ENCODE results near the gene IRF4.

The IRF4 gene

DNA sequence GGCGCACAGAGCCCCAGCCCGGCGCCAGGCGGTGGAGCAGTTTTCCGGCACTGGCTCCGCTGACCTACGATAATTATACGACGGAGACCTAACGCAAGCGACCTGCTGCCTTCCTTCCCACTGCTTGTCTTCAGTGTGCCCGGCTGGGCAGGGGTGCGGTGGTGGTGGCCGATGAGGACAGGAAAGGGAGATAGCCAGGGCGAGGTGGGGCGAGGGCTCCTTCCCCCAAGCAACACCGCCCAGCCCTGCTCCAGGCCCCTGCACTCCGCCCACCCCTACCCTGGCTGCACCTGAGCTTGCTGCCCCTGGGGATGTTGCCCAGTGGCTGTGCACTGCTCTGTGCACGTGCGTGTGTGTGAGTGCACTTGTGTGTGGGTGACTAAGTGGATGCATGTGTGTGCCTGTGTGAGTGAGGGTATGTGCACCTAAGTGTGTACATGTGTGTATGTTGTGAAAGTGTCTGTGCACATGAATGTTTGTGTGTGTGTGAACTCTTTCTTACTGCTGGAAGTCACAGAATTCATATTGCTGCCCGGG lies 42.6 kb upstream of the IRF4 start:
- Histone ChIP-seq H3K9ac (ENCODE audit: low read length) (no peak overlapping the region), H3K36me3 (ENCODE audit: control insufficient read depth, insufficient read depth, low read length) (peaks cover 23% of the 10 kb centered on the region), H3K27ac (ENCODE audit: low read depth, low read length) (no peak overlapping the region), H3K4me1 (ENCODE audit: control insufficient read depth, insufficient read depth, low read length) (peaks cover 3% of the 10 kb centered on the region), H3K4me3 (ENCODE audit: low read length) (no peak overlapping the region), H3K27me3 (ENCODE audit: control insufficient read depth, insufficient read depth, low read length) (no peaks in the 10 kb centered on the region)

DNA sequence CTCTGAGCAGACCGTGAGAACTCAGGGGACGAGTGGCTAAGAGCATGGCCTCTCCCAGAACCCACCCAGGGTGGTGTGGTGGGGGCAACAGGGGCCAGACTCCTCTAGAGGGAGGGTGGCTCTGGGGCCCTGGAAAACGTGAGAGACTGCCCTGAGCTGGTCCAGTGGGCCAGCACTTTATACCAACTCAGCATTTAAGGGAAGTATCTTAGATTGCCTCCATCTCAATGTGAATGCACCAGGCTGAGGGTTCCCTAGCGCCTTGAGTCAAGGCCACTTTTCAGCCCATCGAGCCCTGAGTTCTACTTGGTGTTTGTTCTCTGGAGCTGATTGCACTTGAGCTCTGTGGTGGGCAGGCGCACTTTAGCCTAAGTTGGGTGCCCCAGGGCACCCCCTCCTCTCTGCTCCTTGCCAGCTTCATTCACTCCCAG lies 42.0 kb upstream of the IRF4 start:
- Histone ChIP-seq H3K4me3 (ENCODE audit: low read length) (no peak overlapping the region), H3K4me1 (ENCODE audit: control insufficient read depth, insufficient read depth, low read length) (peaks cover 3% of the 10 kb centered on the region), H3K27me3 (ENCODE audit: control insufficient read depth, insufficient read depth, low read length) (no peaks in the 10 kb centered on the region), H3K9ac (ENCODE audit: low read length) (no peak overlapping the region), H3K36me3 (ENCODE audit: control insufficient read depth, insufficient read depth, low read length) (peaks cover 23% of the 10 kb centered on the region), H3K27ac (ENCODE audit: low read depth, low read length) (no peak overlapping the region)

DNA sequence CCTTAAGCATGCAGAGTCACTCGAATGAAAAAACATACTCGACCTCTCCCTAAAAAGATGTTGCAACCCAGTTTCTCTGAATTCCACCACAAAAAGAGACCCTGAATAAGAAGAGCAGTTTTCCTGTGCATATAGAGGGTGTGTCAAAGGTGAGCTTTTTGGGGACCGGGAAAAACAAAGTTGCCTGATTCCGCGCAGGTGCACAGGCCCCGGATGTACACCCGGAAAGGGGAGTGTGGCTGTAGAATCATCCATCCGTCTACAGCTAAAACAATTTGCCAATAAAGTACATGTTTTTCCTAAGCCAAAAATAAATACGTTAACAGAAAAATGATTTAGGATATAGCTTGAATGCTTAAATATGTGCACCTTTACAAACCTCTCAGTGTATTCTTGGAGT lies 41.2 kb upstream of the IRF4 start:
- peaks cover 23% of the 10 kb centered on the region for H3K36me3 ChIP-seq (ENCODE audit: control insufficient read depth, insufficient read depth, low read length)
- no peak overlapping the region for H3K4me3 ChIP-seq (ENCODE audit: low read length)
- H3K27ac ChIP-seq (ENCODE audit: low read depth, low read length): no peak overlapping the region
- no peaks in the 10 kb centered on the region for H3K27me3 ChIP-seq (ENCODE audit: control insufficient read depth, insufficient read depth, low read length)
- H3K9ac ChIP-seq (ENCODE audit: low read length): no peak overlapping the region
- H3K4me1 ChIP-seq (ENCODE audit: control insufficient read depth, insufficient read depth, low read length): peaks cover 3% of the 10 kb centered on the region

- Histone ChIP-seq H3K4me1 (ENCODE audit: control insufficient read depth, insufficient read depth, low read length) (no peaks in the 10 kb centered on the region), H3K36me3 (ENCODE audit: control insufficient read depth, insufficient read depth, low read length) (peaks cover 23% of the 10 kb centered on the region), H3K27me3 (ENCODE audit: control insufficient read depth, insufficient read depth, low read length) (no peaks in the 10 kb centered on the region), H3K9ac (ENCODE audit: low read length) (no peak overlapping the region), H3K27ac (ENCODE audit: low read depth, low read length) (no peak overlapping the region), H3K4me3 (ENCODE audit: low read length) (no peak overlapping the region)
These were observed 40.3 kb upstream of the IRF4 start for GRCh38 chr6:351011-351866.

DNA sequence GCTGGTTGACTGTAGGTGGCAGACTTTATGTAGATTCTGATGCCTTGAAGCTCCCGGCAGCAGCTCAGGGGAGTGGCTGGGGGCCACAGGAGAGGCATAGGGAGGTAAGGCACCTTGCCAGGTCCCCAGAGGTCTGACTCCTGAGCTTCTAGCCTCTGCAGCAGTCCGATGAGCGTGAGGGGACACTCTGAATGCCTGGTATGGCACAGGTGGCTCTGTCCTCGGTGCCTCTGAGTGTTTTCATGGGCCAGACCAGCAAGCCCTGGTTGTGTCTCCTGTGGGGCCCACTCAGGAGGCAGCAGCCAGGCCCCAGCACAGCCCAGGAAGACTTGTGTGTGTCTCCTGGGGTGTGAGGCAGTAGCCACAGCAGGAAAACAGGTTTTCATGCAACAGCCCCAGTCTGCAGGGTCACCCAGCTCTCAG lies 39.7 kb upstream of the IRF4 start:
- no peak overlapping the region for H3K27ac ChIP-seq (ENCODE audit: low read depth, low read length)
- no peaks in the 10 kb centered on the region for H3K27me3 ChIP-seq (ENCODE audit: control insufficient read depth, insufficient read depth, low read length)
- H3K9ac ChIP-seq (ENCODE audit: low read length): no peak overlapping the region
- peaks cover 23% of the 10 kb centered on the region for H3K36me3 ChIP-seq (ENCODE audit: control insufficient read depth, insufficient read depth, low read length)
- no peak overlapping the region for H3K4me3 ChIP-seq (ENCODE audit: low read length)
- no peaks in the 10 kb centered on the region for H3K4me1 ChIP-seq (ENCODE audit: control insufficient read depth, insufficient read depth, low read length)

GRCh38 chr6:352474-352873 lies 39.1 kb upstream of the IRF4 start:
- Histone ChIP-seq H3K36me3 (ENCODE audit: control insufficient read depth, insufficient read depth, low read length) (peaks cover 20% of the 10 kb centered on the region), H3K4me3 (ENCODE audit: low read length) (no peak overlapping the region), H3K27ac (ENCODE audit: low read depth, low read length) (no peak overlapping the region), H3K27me3 (ENCODE audit: control insufficient read depth, insufficient read depth, low read length) (no peaks in the 10 kb centered on the region), H3K4me1 (ENCODE audit: control insufficient read depth, insufficient read depth, low read length) (no peaks in the 10 kb centered on the region), H3K9ac (ENCODE audit: low read length) (no peak overlapping the region)

- Histone ChIP-seq H3K27me3 (ENCODE audit: control insufficient read depth, insufficient read depth, low read length) (no peaks in the 10 kb centered on the region), H3K4me3 (ENCODE audit: low read length) (no peak overlapping the region), H3K4me1 (ENCODE audit: control insufficient read depth, insufficient read depth, low read length) (no peaks in the 10 kb centered on the region), H3K9ac (ENCODE audit: low read length) (no peak overlapping the region), H3K36me3 (ENCODE audit: control insufficient read depth, insufficient read depth, low read length) (peaks cover 15% of the 10 kb centered on the region), H3K27ac (ENCODE audit: low read depth, low read length) (no peak overlapping the region)
These were observed 38.6 kb upstream of the IRF4 start for GRCh38 chr6:352896-353470.

GRCh38 chr6:353642-354614 lies 37.6 kb upstream of the IRF4 start:
- Histone ChIP-seq H3K9ac (ENCODE audit: low read length) (no peak overlapping the region), H3K36me3 (ENCODE audit: control insufficient read depth, insufficient read depth, low read length) (peaks cover 5% of the 10 kb centered on the region), H3K4me1 (ENCODE audit: control insufficient read depth, insufficient read depth, low read length) (no peaks in the 10 kb centered on the region), H3K4me3 (ENCODE audit: low read length) (no peak overlapping the region), H3K27ac (ENCODE audit: low read depth, low read length) (no peak overlapping the region), H3K27me3 (ENCODE audit: control insufficient read depth, insufficient read depth, low read length) (no peaks in the 10 kb centered on the region)

DNA sequence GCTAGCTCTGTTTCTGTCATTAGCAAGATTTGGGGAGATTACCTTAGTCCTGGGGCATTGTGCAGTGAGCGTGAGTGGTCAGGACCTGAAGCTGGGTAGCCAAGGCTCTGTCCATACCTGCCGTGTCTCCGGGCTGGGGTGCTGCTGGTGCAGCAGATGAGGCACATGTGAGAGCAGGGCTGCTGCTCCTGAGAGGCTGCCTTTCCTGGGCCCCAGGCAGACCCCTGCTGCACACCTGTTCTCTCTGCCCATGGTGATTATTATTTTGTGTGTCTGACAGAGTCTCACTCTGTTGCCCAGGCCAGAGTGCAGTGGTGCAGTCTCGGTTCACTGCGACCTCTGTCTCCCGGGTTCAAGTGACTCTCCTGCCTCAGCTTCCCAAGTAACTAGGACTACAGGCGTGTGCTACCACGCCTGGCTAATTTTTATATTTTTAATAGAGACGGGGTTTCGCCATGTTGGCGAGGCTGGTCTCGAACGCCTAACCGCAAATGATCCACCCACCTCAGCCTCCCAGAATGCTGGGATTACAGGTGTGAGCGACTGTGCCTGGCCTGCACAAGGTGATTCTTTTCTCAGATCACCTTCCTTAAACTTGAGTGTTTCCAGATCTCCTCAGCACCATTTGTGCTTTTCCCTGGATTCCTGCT lies 36.8 kb upstream of the IRF4 start:
- no peak overlapping the region for H3K9ac ChIP-seq (ENCODE audit: low read length)
- no peaks in the 10 kb centered on the region for H3K36me3 ChIP-seq (ENCODE audit: control insufficient read depth, insufficient read depth, low read length)
- no peaks in the 10 kb centered on the region for H3K4me1 ChIP-seq (ENCODE audit: control insufficient read depth, insufficient read depth, low read length)
- H3K4me3 ChIP-seq (ENCODE audit: low read length): no peak overlapping the region
- H3K27me3 ChIP-seq (ENCODE audit: control insufficient read depth, insufficient read depth, low read length): no peaks in the 10 kb centered on the region
- H3K27ac ChIP-seq (ENCODE audit: low read depth, low read length): no peak overlapping the region

- no peaks in the 10 kb centered on the region for H3K36me3 ChIP-seq (ENCODE audit: control insufficient read depth, insufficient read depth, low read length)
- H3K27me3 ChIP-seq (ENCODE audit: control insufficient read depth, insufficient read depth, low read length): no peaks in the 10 kb centered on the region
- no peak overlapping the region for H3K27ac ChIP-seq (ENCODE audit: low read depth, low read length)
- no peaks in the 10 kb centered on the region for H3K4me1 ChIP-seq (ENCODE audit: control insufficient read depth, insufficient read depth, low read length)
- no peak overlapping the region for H3K4me3 ChIP-seq (ENCODE audit: low read length)
- no peak overlapping the region for H3K9ac ChIP-seq (ENCODE audit: low read length)
These were observed 36.0 kb upstream of the IRF4 start for GRCh38 chr6:355373-356208.

DNA sequence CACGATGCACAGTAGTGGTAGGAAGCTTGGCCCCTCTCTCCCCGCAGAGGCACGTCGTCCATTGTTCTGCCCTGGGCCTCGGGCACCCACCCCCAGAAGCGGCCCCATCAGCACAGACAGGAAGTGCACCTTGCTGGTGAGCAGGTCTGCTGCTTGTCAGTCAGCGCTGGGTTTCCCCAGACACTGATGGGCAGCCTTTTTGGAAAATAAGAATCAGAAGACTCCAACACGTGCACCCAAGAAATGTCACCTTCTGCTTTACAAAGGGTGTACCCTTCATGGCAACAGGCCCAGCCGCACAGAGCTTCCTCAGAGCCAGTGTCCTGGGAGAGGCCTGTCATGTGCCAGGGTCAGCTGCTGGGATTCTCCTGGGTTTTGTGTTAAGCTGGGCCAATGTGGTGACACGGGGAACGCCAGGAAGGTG lies 34.7 kb upstream of the IRF4 start:
- Histone ChIP-seq H3K27ac (ENCODE audit: low read depth, low read length) (no peak overlapping the region), H3K4me3 (ENCODE audit: low read length) (no peak overlapping the region)

More for the DNA sequence above, 34.7 kb upstream of the IRF4 start:
- no peaks in the 10 kb centered on the region for H3K27me3 ChIP-seq (ENCODE audit: control insufficient read depth, insufficient read depth, low read length)
- no peak overlapping the region for H3K9ac ChIP-seq (ENCODE audit: low read length)
- H3K36me3 ChIP-seq (ENCODE audit: control insufficient read depth, insufficient read depth, low read length): no peaks in the 10 kb centered on the region
- no peaks in the 10 kb centered on the region for H3K4me1 ChIP-seq (ENCODE audit: control insufficient read depth, insufficient read depth, low read length)

Data from rectal smooth muscle tissue (tissue), 1 donor.